GM12892 (cell line): ENCODE measurements around the gene TBC1D19.

ENCODE experiments used
- POLR2A ChIP-seq: IDR thresholded peaks from 2 replicates; pipeline ENCODE4 v1.6.1; 2011; ENCODE audit warnings: low read depth, low read length, control low read depth
- POLR2AphosphoS5 ChIP-seq: IDR thresholded peaks from 2 replicates; pipeline ENCODE4 v1.6.1; 2011; ENCODE audit warnings: low read depth, low read length, control low read depth
- TAF1 ChIP-seq: IDR thresholded peaks from 2 replicates; pipeline ENCODE4 v1.6.1; 2011; ENCODE audit warnings: low read depth, mild to moderate bottlenecking, control low read depth, low read length, borderline replicate concordance

DNA sequence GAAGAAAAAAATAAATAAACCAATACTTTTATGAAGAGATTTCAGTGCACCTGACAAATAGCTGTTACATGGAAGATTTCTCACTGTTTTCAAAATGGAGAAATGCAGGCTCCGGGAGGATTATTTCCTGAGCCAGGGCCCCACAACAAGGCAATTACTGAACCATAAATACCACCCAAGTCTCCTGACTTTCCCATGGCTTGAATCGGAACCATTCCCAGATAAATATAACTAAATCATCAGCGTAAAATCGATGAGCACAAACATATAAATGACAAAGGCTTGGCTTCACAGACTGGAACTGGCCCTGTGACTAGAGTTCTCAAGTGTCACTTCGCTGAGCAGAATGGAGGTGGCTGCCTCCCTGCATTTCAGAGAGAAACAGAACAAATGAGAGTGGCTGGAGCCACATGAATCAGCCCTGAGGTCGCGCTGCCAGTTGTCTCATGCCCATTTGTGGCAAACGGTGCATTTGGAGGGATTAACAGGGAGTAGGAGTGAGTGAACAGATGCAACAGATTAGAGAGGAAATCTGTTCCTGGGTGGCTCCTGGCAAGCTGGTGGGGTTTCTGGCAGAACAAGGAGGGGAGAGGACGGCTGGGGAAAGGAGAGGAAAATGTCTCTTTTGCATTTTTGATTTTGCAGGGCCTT lies 219.5 kb downstream of the TBC1D19 start:
- TF ChIP-seq POLR2A (no peak), POLR2AphosphoS5 (no peak), TAF1 (no peak)
